T-cell (primary cell): ENCODE measurements around the gene HEMGN. TPM values are rescaled to one million over a fixed set of nuclear protein-coding genes. Genes with fewer than 3 reads are reported as not detected.

ENCODE experiments used
- ATAC-seq, 4 experiments: fragments of 200-7000 bp in 3 of 4; fragments of 150-1000 bp in 1 of 4; cut with Tn5 transposase; replicated peaks in 1 of 4; 1 replicate in 3 of 4; 2 replicates in 1 of 4; pipeline ENCODE4 v1.10.0; 2021; ENCODE audit warnings: moderate library complexity in 3 of 4, mild to moderate bottlenecking in 2 of 4, moderate number of reproducible peaks in 1 of 4
- CTCF ChIA-PET, 2 donors: fragments of 300-600 bp; sonication (Branson Sonifier 250); formaldehyde crosslinking; loops; one replicate each; lab custom pipeline; 2022; ENCODE audit warnings: antibody characterized with exemption in 2 of 2; lab: Charles Lee
- POLR2A ChIA-PET, 2 donors: fragments of 300-600 bp; sonication (Branson Sonifier 250); formaldehyde crosslinking; loops; one replicate each; lab custom pipeline; 2022; ENCODE audit warnings: antibody characterized with exemption in 2 of 2; lab: Charles Lee
- DNase-seq, 35 experiments: peaks; one replicate each; pipeline versions ENCODE4 v3.0.0 to v3.0.0-alpha.2; 2013 to 2023
- H3K27ac ChIP-seq: one replicate; pipeline ENCODE4 v1.5.1; 2013; ENCODE audit warnings: low read length
- H3K27me3 ChIP-seq, 2 experiments: replicated peaks in 1 of 2; 1 replicate in 1 of 2; 2 replicates in 1 of 2; pipeline versions ENCODE4 v1.6.1 to v1.7.0; 2013; ENCODE audit warnings: low read length in 1 of 2, mixed read lengths in 1 of 2; ENCODE audit not compliant: control insufficient read depth in 2 of 2, insufficient read depth in 2 of 2; ENCODE audit errors: extremely low read depth in 1 of 2
- H3K36me3 ChIP-seq, 2 donors: 1 replicate in 1 of 2; 2 replicates in 1 of 2; pipeline versions ENCODE4 v1.6.1 to v1.7.0; 2013; ENCODE audit warnings: low read length in 1 of 2; ENCODE audit not compliant: control insufficient read depth in 2 of 2, insufficient read depth in 1 of 2; ENCODE audit errors: extremely low read depth in 1 of 2
- H3K4me1 ChIP-seq, 2 experiments: 1 replicate in 1 of 2; 2 replicates in 1 of 2; pipeline versions ENCODE4 v1.6.1 to v1.7.0; 2013; ENCODE audit warnings: low read length in 2 of 2, mixed read lengths in 1 of 2; ENCODE audit not compliant: insufficient read depth in 2 of 2, control insufficient read depth in 1 of 2; ENCODE audit errors: extremely low read depth in 1 of 2
- H3K4me3 ChIP-seq, 2 donors: 1 replicate in 1 of 2; 2 replicates in 1 of 2; pipeline versions ENCODE4 v1.5.1 to v1.7.0; 2013; ENCODE audit warnings: mild to moderate bottlenecking in 2 of 2, low read length in 1 of 2, moderate library complexity in 1 of 2; ENCODE audit not compliant: control insufficient read depth in 1 of 2; ENCODE audit errors: extremely low read depth in 1 of 2
- H3K9me3 ChIP-seq: 2 replicates; pipeline ENCODE4 v1.7.0; 2013
- H3K27ac Mint-ChIP-seq, 2 donors: one replicate each; pipeline ENCODE4 v1.8.0; 2020 to 2021; ENCODE audit warnings: mild to moderate bottlenecking in 2 of 2, mixed read lengths in 2 of 2
- H3K27me3 Mint-ChIP-seq, 2 donors: one replicate each; pipeline ENCODE4 v1.8.0; 2021 to 2022; ENCODE audit warnings: mixed read lengths in 2 of 2
- H3K36me3 Mint-ChIP-seq: one replicate; pipeline ENCODE4 v1.8.0; 2021; ENCODE audit warnings: mixed read lengths
- H3K4me1 Mint-ChIP-seq, 3 donors: one replicate each; pipeline ENCODE4 v1.8.0; 2020 to 2022; ENCODE audit warnings: mixed read lengths in 3 of 3, mild to moderate bottlenecking in 1 of 3
- H3K4me3 Mint-ChIP-seq, 3 donors: one replicate each; pipeline ENCODE4 v1.8.0; 2020 to 2022; ENCODE audit warnings: mild to moderate bottlenecking in 3 of 3, mixed read lengths in 3 of 3, moderate library complexity in 3 of 3
- H3K9me3 Mint-ChIP-seq, 3 donors: one replicate each; pipeline ENCODE4 v1.8.0; 2020 to 2022; ENCODE audit warnings: mixed read lengths in 3 of 3
- WGBS: methylation state at CpG from one replicate; pipeline ENCODE4 v1.1.5; 2013; ENCODE audit warnings: missing lambda C conversion rate; ENCODE audit not compliant: insufficient coverage; 5-methylcytosine and 5-hydroxymethylcytosine counted together
- total RNA-seq, 35 experiments: library from RNA in 6 of 35; stranded (reverse) in 6 of 35; fragments of 120-200 nt in 1 of 35; gene quantifications; one replicate each; pipeline versions ENCODE4 v1.2.1 to v1.2.4 and lab custom pipeline; 2013 to 2026

Gene HEMGN
- total RNA-seq, 5 donors from 2014 or later (not counting 1 experiment from before 2014, with no cell fraction given) = 1.3 to 3.7 (median 1.7) TPM

GRCh38 chr9:97940233-97940632 is 2.3 kb upstream of the HEMGN start:
- H3K4me3 Mint-ChIP-seq = no peak overlapping the region
- Histone ChIP-seq H3K27me3 (no peaks in the 10 kb centered on the region), H3K36me3 (no peaks in the 10 kb centered on the region), H3K9me3 (no peaks in the 10 kb centered on the region), H3K4me3 (no peak overlapping the region), H3K4me1 (peaks cover 11 to 19% of the 10 kb centered on the region in 2 experiments), H3K27ac (no peak overlapping the region)
- peaks cover 21 to 35% (median 31%) of the 10 kb centered on the region in 3 donors for H3K4me1 Mint-ChIP-seq
- H3K27ac Mint-ChIP-seq = peak overlapping the region; percentile 32 to 49
- H3K9me3 Mint-ChIP-seq = no peaks in the 10 kb centered on the region
- H3K36me3 Mint-ChIP-seq = no peaks in the 10 kb centered on the region
- CTCF ChIA-PET = interaction anchor here (0.6 to 1.2 kb wide), 2 partner anchors 17 to 152 kb away, joined by 3 read pairs; no protein-coding TSS in a partner anchor
- POLR2A ChIA-PET = no interaction called here
- DNase-seq = no peak
- no peak for ATAC-seq
- no peaks in the 10 kb centered on the region for H3K27me3 Mint-ChIP-seq

GRCh38 chr9:97936998-97937397 is 974 bp downstream of the HEMGN start:
- no peaks in the 10 kb centered on the region for H3K9me3 ChIP-seq
- no peaks in the 10 kb centered on the region for H3K27me3 ChIP-seq
- H3K4me1 ChIP-seq = peaks cover 15 to 33% of the 10 kb centered on the region in 2 experiments
- no peaks in the 10 kb centered on the region for H3K36me3 ChIP-seq
- peak overlapping the region in 1 of 2 donors; percentile 39 for H3K27ac Mint-ChIP-seq
- H3K27ac ChIP-seq = peak overlapping the region; percentile 32
- H3K4me1 Mint-ChIP-seq = peaks cover 39 to 55% (median 54%) of the 10 kb centered on the region in 3 donors
- H3K9me3 Mint-ChIP-seq = no peaks in the 10 kb centered on the region
- DNase-seq = no peak
- H3K36me3 Mint-ChIP-seq = no peaks in the 10 kb centered on the region
- H3K4me3 ChIP-seq = no peak overlapping the region
- no peak overlapping the region for H3K4me3 Mint-ChIP-seq
- H3K27me3 Mint-ChIP-seq = no peaks in the 10 kb centered on the region
- ChIA-PET POLR2A (interaction anchor here in 1 of 2 donors (0.5 to 0.6 kb wide), 3 partner anchors 16 to 108 kb away, joined by 3 to 6 read pairs (median 3); no protein-coding TSS in a partner anchor), CTCF (interaction anchor here (1.0 to 1.7 kb wide), 4 partner anchors 13 to 98 kb away, joined by 4 to 8 read pairs (median 4); no protein-coding TSS in a partner anchor)
- no peak for ATAC-seq

GRCh38 chr9:97935276-97935675 is 2.7 kb downstream of the HEMGN start:
- H3K36me3 ChIP-seq = no peaks in the 10 kb centered on the region
- H3K36me3 Mint-ChIP-seq = no peaks in the 10 kb centered on the region
- POLR2A ChIA-PET = no interaction called here
- peaks cover 28 to 51% of the 10 kb centered on the region in 2 experiments for H3K4me1 ChIP-seq
- no peaks in the 10 kb centered on the region for H3K9me3 Mint-ChIP-seq
- H3K4me1 Mint-ChIP-seq = peaks cover 56 to 71% (median 70%) of the 10 kb centered on the region in 3 donors
- peak overlapping the region in 1 of 2 donors; percentile 48 for H3K27ac Mint-ChIP-seq
- ATAC-seq (no peak), DNase-seq (no peak)
- CTCF ChIA-PET = interaction anchor here in 1 of 2 donors (0.5 kb wide), 1 partner anchor 13 kb away, joined by 6 read pairs; no protein-coding TSS in a partner anchor
- H3K27me3 ChIP-seq = no peaks in the 10 kb centered on the region
- H3K4me3 ChIP-seq = no peak overlapping the region
- H3K9me3 ChIP-seq = no peaks in the 10 kb centered on the region
- no peak overlapping the region for H3K27ac ChIP-seq
- H3K27me3 Mint-ChIP-seq = no peaks in the 10 kb centered on the region
- WGBS = no CpG with 5 or more reads among the region's 1 CpG
- no peak overlapping the region for H3K4me3 Mint-ChIP-seq

GRCh38 chr9:97934321-97935115 is 3.5 kb downstream of the HEMGN start:
- H3K36me3 ChIP-seq = no peaks in the 10 kb centered on the region
- peaks cover 30 to 58% of the 10 kb centered on the region in 2 experiments for H3K4me1 ChIP-seq
- no peak for ATAC-seq
- H3K4me3 ChIP-seq = no peak overlapping the region
- peaks cover 64 to 78% (median 78%) of the 10 kb centered on the region in 3 donors for H3K4me1 Mint-ChIP-seq
- peak overlapping the region in 1 of 3 donors; percentile 40 for H3K4me3 Mint-ChIP-seq
- H3K27me3 ChIP-seq = no peaks in the 10 kb centered on the region
- WGBS = no CpG with 5 or more reads among the region's 6 CpGs
- ChIA-PET CTCF (interaction anchor here (0.5 to 0.7 kb wide), 3 partner anchors 12 to 329 kb away, joined by 4 to 6 read pairs (median 5); no protein-coding TSS in a partner anchor), POLR2A (interaction anchor here in 1 of 2 donors (0.6 kb wide), 1 partner anchor 110 kb away, joined by 5 read pairs; no protein-coding TSS in a partner anchor)
- H3K27ac ChIP-seq = no peak overlapping the region
- H3K27me3 Mint-ChIP-seq = no peaks in the 10 kb centered on the region
- peak overlapping the region in 1 of 2 donors; percentile 48 for H3K27ac Mint-ChIP-seq
- no peaks in the 10 kb centered on the region for H3K9me3 Mint-ChIP-seq
- no peak for DNase-seq
- no peaks in the 10 kb centered on the region for H3K36me3 Mint-ChIP-seq
- no peaks in the 10 kb centered on the region for H3K9me3 ChIP-seq

- Mint-ChIP-seq H3K36me3 (no peaks in the 10 kb centered on the region), H3K4me3 (peak overlapping the region in 1 of 3 donors; percentile 40), H3K27me3 (no peaks in the 10 kb centered on the region), H3K4me1 (peaks cover 66 to 79% (median 79%) of the 10 kb centered on the region in 3 donors), H3K9me3 (no peaks in the 10 kb centered on the region), H3K27ac (peak overlapping the region in 1 of 2 donors; percentile 53)
- no peaks in the 10 kb centered on the region for H3K36me3 ChIP-seq
- no peak for ATAC-seq
- no peak overlapping the region for H3K4me3 ChIP-seq
- peaks cover 30 to 56% of the 10 kb centered on the region in 2 experiments for H3K4me1 ChIP-seq
- H3K27ac ChIP-seq = no peak overlapping the region
- no peaks in the 10 kb centered on the region for H3K27me3 ChIP-seq
- ChIA-PET CTCF (no interaction called here), POLR2A (interaction anchor here in 1 of 2 donors (0.6 kb wide), 1 partner anchor 111 kb away, joined by 5 read pairs; no protein-coding TSS in a partner anchor)
- DNase-seq = no peak
- WGBS = no CpG with 5 or more reads among the region's 4 CpGs
- no peaks in the 10 kb centered on the region for H3K9me3 ChIP-seq
Measured at GRCh38 chr9:97933297-97933998, 4.5 kb downstream of the HEMGN start.

- Mint-ChIP-seq H3K4me3 (peak overlapping the region; percentile 44 to 62 (median 55)), H3K27ac (peak overlapping the region; percentile 97 to 98), H3K4me1 (peaks cover 55 to 65% (median 59%) of the 10 kb centered on the region in 3 donors), H3K27me3 (no peaks in the 10 kb centered on the region), H3K36me3 (no peaks in the 10 kb centered on the region), H3K9me3 (no peaks in the 10 kb centered on the region)
- ATAC-seq = peak; percentile 80 to 95 (median 90)
- DNase-seq = peak in 1 of 35 experiments; percentile 50
- peak overlapping the region; percentile 70 for H3K27ac ChIP-seq
- POLR2A ChIA-PET = no interaction called here
- WGBS = 0% methylated on average over 2 of the region's 3 CpGs
- no peaks in the 10 kb centered on the region for H3K27me3 ChIP-seq
- H3K36me3 ChIP-seq = no peaks in the 10 kb centered on the region
- H3K4me1 ChIP-seq = peaks cover 21 to 49% of the 10 kb centered on the region in 2 experiments
- H3K9me3 ChIP-seq = no peaks in the 10 kb centered on the region
- peak overlapping the region in 1 of 2 donors; percentile 23 for H3K4me3 ChIP-seq
- CTCF ChIA-PET = interaction anchor here in 1 of 2 donors (1.1 kb wide), 1 partner anchor 22 kb away, joined by 4 read pairs; no protein-coding TSS in a partner anchor
Measured at GRCh38 chr9:97930972-97931371, 7.0 kb downstream of the HEMGN start.
